GM19193 (cell line): Measurements from ENCODE around the gene EXOC1.
A peak's percentile ranks its signal among the peaks of the same experiment; 100 is the strongest.

Source experiments
- POLR2A ChIP-seq: IDR thresholded peaks from 4 replicates; pipeline ENCODE4 v1.6.1; 2011; ENCODE audit not compliant: insufficient read depth, insufficient read length; ENCODE audit errors: extremely low read depth

Gene EXOC1, protein sequence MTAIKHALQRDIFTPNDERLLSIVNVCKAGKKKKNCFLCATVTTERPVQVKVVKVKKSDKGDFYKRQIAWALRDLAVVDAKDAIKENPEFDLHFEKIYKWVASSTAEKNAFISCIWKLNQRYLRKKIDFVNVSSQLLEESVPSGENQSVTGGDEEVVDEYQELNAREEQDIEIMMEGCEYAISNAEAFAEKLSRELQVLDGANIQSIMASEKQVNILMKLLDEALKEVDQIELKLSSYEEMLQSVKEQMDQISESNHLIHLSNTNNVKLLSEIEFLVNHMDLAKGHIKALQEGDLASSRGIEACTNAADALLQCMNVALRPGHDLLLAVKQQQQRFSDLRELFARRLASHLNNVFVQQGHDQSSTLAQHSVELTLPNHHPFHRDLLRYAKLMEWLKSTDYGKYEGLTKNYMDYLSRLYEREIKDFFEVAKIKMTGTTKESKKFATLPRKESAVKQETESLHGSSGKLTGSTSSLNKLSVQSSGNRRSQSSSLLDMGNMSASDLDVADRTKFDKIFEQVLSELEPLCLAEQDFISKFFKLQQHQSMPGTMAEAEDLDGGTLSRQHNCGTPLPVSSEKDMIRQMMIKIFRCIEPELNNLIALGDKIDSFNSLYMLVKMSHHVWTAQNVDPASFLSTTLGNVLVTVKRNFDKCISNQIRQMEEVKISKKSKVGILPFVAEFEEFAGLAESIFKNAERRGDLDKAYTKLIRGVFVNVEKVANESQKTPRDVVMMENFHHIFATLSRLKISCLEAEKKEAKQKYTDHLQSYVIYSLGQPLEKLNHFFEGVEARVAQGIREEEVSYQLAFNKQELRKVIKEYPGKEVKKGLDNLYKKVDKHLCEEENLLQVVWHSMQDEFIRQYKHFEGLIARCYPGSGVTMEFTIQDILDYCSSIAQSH

GRCh38 chr4:55853484-55854046 lies at the start of gene EXOC1:
Gene EXOC1, plus strand, starts transcription at chr4:55853648. Its CDS starts 4,676 bp downstream, at chr4:55858324.
- TF ChIP-seq POLR2A, result peak; percentile 83

DNA sequence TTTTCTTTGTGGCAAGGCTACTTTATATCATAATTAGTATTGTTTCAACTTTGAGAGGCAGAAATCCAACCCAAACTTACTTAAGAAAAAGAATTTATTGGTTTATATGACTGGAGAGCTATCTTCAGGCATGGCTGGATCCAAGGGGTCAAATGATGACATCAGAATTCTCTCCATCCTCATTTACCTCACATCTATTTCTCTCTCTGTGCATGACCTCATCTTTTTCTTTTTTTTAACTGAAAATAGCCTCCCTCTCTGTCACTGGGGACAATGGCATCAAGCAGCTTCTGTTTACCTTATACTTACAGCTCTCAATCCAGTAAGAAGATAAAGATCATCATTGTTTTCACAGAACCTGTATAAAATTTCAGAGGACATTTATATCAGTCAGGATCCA lies 45.9 kb upstream of the EXOC1 start:
- TF ChIP-seq POLR2A, result no peak

- no peak for TF ChIP-seq POLR2A
Measured at GRCh38 chr4:55808186-55808585, 45.3 kb upstream of the EXOC1 start.

DNA sequence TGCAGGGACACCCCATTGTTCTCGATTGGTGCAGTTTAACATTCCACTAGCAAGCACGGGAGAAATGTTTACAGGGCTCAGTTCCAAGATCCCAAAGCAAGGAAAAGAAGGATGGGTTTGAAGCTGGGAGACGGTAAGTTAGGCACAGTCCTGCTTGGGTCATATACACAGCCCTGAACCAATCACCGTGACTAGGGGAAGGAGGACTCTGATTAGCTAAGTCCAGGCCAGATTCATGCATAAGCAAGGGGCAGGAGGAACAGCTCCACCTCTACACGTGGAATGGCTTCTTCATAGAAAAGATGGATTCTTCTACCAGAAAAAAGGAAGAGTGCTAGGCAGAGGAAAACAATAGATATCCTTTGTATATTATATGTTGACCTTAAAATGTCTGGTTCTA lies 44.8 kb upstream of the EXOC1 start:
- TF ChIP-seq POLR2A, result no peak

GRCh38 chr4:55817691-55818090 lies 35.8 kb upstream of the EXOC1 start:
- no peak for TF ChIP-seq POLR2A

DNA sequence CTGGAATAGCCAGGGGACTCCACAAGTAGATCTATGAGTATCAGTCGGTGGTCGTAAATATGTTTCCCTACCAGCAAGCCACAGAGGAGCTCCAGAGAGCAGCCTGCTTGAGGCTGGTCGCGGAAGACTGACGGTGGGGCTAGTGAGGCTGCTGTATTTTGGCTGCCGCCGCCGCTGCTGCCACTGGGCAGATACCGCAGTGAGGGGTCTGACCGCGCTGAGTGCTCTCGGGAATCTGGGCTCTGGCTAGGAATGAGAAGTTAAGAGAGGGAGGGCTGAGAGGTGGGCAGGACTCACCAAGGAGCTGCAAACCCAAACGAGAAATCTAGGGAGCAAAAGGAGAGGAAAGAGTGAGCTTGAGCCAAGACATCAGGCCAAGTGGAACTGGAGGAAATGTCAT lies 33.8 kb upstream of the EXOC1 start, which contains the start of gene EXOC1L:
Gene EXOC1L, plus strand, starts transcription at position 157 of the 400 bp plus-strand sequence. Its CDS starts 237 bp downstream, at position 394.
- no peak for TF ChIP-seq POLR2A

DNA sequence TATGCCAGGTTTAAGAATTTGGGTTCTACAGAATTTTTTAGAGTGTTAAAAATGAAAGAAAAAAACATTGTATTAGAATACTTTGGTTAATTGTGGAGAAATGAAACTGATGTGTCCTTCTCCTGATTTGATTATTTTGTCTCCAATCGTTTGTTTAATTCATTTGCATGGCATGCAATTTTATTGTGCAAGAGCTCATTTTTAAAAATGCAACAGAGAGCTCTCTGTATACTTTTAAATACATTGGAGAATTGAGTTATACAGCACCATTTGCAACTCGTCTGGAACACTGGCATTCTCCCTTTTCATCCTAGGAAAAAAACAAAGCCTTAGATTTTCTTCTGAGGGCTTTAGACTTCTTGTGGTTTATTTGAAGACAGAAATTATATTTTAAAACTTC lies 33.2 kb upstream of the EXOC1 start:
- TF ChIP-seq POLR2A, result no peak

DNA sequence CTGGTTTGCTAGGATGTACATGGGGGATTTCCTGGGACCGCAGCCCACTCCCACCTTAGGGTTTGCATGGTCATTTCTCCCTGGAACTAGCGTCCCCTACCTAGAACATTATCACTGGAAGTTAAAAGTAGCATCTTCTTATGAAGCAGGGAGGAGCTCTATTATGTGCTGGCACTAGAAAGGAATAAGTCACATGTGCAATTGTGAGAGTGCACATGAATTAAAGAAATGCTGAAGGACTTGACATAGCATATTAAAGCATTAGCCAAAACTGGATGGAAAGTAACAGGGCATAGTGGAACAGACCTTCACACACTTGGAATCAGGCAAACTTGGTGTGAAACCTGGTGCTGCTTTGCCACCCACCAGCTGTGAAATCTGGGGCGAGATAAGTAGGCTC lies 31.1 kb upstream of the EXOC1 start:
- no peak for TF ChIP-seq POLR2A

DNA sequence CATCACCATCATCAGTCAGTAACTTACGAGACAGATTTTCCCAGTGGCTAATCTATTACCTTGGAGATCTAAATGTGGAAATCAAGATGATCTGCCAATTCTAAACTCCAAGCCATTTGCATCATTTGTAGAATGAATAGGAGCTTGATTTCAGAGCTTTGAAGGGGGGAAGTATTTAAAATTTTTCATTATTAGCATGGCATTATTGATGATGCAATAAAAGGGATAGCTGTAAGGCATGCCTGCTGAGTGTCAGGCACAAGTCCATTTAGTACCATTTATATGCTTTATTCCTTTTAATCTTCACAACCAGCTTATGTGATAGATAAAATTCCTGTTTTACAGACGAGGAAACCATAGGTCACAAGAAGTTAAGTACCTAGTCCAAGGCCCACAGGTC lies 28.6 kb upstream of the EXOC1 start:
- no peak for TF ChIP-seq POLR2A

DNA sequence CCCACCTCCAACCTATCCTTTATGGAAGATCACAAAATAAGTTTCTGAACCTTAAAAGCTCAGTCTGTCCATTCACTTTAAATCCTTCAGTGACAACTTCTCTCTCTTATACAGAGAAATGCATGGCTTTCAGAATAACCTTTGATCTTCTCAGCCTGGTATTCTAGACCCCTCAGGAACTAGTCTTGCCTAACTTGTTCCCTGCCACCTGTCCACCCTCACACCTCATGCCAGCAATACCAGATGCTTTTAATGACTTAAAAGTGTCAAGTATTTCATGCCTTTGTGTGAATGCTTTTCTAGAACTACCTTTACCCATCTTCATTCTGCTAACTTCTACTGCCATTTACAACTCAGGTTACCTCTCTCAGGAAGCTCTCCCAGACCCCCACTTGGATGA lies 26.5 kb upstream of the EXOC1 start:
- no peak for TF ChIP-seq POLR2A

DNA sequence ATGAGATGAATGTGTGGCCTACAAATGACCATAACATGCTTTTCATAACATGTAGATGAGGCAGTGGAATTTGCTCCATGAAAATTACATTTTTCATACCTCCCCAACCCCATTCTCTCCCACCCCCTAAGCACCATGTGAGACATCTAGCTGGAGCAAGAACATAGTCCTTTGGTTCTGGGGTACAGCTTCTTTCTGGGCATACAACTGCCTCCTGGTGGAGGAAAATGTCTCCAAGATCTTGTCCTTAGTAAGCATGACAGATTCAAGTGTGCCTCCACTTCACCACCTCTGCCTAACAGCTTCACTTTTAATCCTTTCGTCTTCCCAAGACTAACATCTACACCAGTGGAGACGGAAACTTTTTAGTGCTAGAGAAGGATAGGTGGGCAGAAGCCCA lies 25.9 kb upstream of the EXOC1 start:
- no peak for TF ChIP-seq POLR2A

DNA sequence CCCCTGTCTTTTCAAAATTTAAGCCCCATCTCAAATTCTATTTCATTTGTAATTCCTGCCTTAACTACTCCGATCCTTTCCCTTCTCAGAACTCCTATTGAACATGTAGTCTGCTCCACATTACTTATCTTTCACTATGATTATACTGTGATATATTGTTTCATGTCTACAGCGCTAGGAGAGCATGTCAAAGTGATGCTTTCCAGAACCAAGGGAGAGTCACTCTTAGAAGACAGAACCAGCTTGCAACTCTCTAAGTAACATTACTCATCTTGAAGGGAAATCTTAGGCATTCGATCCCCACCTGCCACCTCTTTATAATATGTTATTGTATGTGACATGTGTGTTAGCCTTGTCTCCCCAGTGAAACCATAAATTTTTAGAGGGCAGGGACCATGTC lies 23.4 kb upstream of the EXOC1 start:
- no peak for TF ChIP-seq POLR2A

GRCh38 chr4:55830716-55831115 lies 22.7 kb upstream of the EXOC1 start:
- TF ChIP-seq POLR2A, result no peak

DNA sequence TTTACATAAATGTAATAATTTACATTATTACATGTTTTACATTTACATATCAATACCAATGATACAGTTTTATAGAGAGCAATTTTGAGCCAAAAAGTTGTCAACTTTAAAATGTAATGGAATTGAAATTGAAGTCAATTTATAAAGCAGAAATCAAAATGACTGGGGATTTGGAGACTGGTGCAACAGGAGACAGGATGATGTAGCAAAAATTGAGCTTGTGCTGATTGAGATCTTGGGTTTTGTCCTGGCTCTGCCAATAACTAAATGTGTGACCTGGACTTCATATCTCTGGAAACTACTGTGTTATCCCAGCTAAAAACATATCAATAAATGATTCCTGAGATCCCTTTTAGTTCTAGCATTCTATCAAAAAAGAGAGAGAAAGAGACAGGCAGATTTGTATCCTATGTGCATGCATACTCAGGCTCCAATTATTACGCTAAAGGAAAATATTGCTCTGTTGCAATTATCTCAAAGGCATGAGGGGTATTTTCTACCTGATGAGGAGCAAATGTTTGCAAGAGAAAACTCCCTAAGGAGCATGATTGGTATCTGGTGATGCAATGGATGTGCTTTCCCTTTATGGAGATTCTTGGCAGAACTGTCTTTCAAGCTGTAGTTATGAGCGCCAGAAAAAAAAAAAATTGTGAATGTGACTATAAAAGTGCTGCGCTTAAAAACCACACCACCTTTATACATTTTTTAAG lies 19.2 kb upstream of the EXOC1 start:
- TF ChIP-seq POLR2A, result no peak

DNA sequence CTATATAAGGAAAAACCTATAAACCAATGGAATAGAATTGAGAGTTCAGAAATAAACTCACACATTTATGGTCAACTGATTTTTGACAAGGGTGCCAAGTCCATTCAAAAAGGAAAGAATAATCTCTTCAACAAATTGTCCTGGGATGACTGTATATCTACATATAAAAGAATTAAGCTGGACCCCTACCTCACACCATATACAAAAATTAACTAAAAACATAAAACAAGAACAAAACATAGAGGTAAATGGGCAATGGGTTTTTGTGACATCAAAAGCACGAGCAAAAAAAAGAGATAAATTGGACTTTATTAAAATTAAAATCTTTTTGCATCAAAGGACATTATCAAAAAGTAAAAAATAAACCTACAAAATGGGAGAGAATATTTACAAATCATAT lies 15.5 kb upstream of the EXOC1 start:
- TF ChIP-seq POLR2A, result no peak
